Stimulated activated CD4-positive, alpha-beta T cell treated with anti-CD3 and anti-CD28 coated beads, Interleukin-2, amount 100 ng/mL, for 48 hours (primary cell): ENCODE results near the gene ADD2.
"Not testable (repeated sequence)": the region's sequence is repeated elsewhere in the genome, so short reads cannot be mapped to it uniquely, and the experiment has no call there.

Experiments
- DNase-seq, 2 donors: peaks; one replicate each; pipeline ENCODE4 v3.0.0-alpha.2; 2020

Gene ADD2

GRCh38 chr2:70630761-70631160 lies 137.2 kb downstream of the ADD2 start:
- DNase-seq: no peak

GRCh38 chr2:70627211-70627898 lies 140.6 kb downstream of the ADD2 start:
- no peak for DNase-seq

- DNase-seq: no peak
These were observed 141.6 kb downstream of the ADD2 start for GRCh38 chr2:70626254-70626990.

- not testable (repeated sequence) for DNase-seq
These were observed 146.5 kb downstream of the ADD2 start for GRCh38 chr2:70621536-70621935.

GRCh38 chr2:70620020-70620419 lies 148.0 kb downstream of the ADD2 start:
- DNase-seq: no peak

GRCh38 chr2:70619167-70619566 lies 148.8 kb downstream of the ADD2 start:
- DNase-seq: no peak

GRCh38 chr2:70616168-70616694 lies 151.8 kb downstream of the ADD2 start:
- no peak for DNase-seq

GRCh38 chr2:70615222-70615621 lies 152.8 kb downstream of the ADD2 start:
- DNase-seq: no peak

GRCh38 chr2:70613521-70613920 lies 154.5 kb downstream of the ADD2 start:
- no peak for DNase-seq

GRCh38 chr2:70612574-70612973 lies 155.4 kb downstream of the ADD2 start:
- no peak for DNase-seq

GRCh38 chr2:70608373-70608772 lies 159.6 kb downstream of the ADD2 start:
- no peak for DNase-seq

GRCh38 chr2:70607121-70607561 lies 160.9 kb downstream of the ADD2 start:
- no peak for DNase-seq
